ENCODE data around the gene WWOX. TPM values are rescaled to one million over a fixed set of nuclear protein-coding genes. Genes with fewer than 3 reads are reported as not detected.

The WWOX gene
- total RNA-seq, 6 donors from 2014 or later = 18.7 to 167 (median 31.0) TPM

DNA sequence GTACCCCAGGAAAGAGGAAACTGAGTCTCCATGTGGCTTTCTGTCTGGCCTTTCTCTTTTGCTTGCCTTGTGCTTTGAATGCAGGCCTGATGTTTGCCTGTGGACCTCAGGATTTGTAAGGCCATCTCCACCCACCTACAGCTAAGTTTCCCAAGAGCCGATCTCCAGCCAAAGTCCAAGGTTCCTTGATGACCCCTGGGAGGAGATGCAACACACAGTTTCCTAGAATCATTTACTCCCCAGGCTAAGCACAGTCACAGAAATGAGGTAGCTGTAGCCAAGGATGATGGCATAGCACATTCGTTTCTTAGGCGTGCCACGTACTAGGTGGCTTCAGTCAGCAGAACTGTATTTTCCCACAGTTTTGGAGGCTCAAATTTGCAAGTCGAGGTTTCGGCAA is 905.6 kb downstream of the WWOX start:
- Histone ChIP-seq H3K27ac (no peak overlapping the region), H3K27me3 (no peaks in the 10 kb centered on the region), H3K4me1 (no peaks in the 10 kb centered on the region), H3K36me3 (no peaks in the 10 kb centered on the region), H3K9me3 (no peaks in the 10 kb centered on the region), H3K4me3 (no peak overlapping the region)
- 93 to 98% methylated on average over 6 of the region's 6 CpGs for WGBS, 2 donors
- DNase-seq (no peak), ATAC-seq (ENCODE audit: low FRiP score in 2 of 2) (no peak)
- no peak for TF ChIP-seq POLR2A (IDR thresholded peaks at IDR 0.05)
- no peak for TF ChIP-seq EP300 (IDR thresholded peaks at IDR 0.05)
- no peak for TF ChIP-seq POLR2AphosphoS5 (IDR thresholded peaks at IDR 0.05)
- TF ChIP-seq, protein P1, sequence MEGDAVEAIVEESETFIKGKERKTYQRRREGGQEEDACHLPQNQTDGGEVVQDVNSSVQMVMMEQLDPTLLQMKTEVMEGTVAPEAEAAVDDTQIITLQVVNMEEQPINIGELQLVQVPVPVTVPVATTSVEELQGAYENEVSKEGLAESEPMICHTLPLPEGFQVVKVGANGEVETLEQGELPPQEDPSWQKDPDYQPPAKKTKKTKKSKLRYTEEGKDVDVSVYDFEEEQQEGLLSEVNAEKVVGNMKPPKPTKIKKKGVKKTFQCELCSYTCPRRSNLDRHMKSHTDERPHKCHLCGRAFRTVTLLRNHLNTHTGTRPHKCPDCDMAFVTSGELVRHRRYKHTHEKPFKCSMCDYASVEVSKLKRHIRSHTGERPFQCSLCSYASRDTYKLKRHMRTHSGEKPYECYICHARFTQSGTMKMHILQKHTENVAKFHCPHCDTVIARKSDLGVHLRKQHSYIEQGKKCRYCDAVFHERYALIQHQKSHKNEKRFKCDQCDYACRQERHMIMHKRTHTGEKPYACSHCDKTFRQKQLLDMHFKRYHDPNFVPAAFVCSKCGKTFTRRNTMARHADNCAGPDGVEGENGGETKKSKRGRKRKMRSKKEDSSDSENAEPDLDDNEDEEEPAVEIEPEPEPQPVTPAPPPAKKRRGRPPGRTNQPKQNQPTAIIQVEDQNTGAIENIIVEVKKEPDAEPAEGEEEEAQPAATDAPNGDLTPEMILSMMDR (IDR thresholded peaks at IDR 0.05) = no peak

DNA sequence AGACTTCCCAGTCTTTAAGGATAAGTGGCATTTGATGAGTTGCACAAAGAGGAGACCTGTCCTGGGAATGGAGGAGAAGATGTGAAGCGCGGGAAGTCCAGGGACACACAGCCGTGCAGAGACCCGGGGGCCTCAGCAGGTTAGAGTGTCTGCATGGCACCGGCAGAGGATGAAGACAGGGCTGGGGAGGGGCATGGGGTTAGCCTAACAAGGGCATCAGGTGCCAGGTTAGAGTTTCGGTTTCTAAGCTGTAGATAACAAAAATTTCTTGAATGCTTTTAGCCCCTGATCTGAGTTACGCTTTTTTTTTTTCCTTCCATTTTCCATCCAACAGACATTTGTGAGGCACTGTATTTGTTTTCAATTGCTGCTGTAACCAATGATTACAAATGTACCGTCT is 906.8 kb downstream of the WWOX start:
- H3K4me3 ChIP-seq = no peak overlapping the region
- ATAC-seq (ENCODE audit: low FRiP score in 2 of 2) = no peak
- TF ChIP-seq POLR2AphosphoS5 (IDR thresholded peaks at IDR 0.05) (no peak), POLR2A (IDR thresholded peaks at IDR 0.05) (no peak), EP300 (IDR thresholded peaks at IDR 0.05) (no peak)
- TF ChIP-seq, protein P1 (IDR thresholded peaks at IDR 0.05) = no peak
- H3K4me1 ChIP-seq = no peaks in the 10 kb centered on the region
- H3K27me3 ChIP-seq = no peaks in the 10 kb centered on the region
- whole genome bisulfite sequencing, 2 donors = 94 to 96% methylated on average over 8 of the region's 8 CpGs
- no peaks in the 10 kb centered on the region for H3K9me3 ChIP-seq
- H3K36me3 ChIP-seq = no peaks in the 10 kb centered on the region
- no peak for DNase-seq
- H3K27ac ChIP-seq = no peak overlapping the region

DNA sequence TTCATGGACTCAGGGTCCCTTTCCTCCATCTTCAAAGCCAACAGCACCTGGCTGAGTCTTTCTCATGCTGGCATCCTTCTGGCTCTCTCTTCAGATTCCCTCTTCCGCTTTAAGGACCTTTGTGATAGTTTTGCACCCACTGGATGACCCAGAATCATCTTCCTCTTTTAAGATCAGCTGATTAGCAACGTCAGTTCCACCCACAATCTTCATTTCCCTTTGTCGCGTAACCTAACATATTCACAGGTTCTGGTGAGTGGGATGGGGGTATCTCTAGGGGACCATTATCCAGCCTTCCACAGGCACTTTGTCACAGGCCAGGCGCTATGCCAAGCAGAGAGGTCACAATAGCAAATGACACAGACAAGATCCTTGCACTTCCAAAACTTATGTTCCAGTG is 907.3 kb downstream of the WWOX start:
- Histone ChIP-seq H3K27me3 (no peaks in the 10 kb centered on the region), H3K4me3 (no peak overlapping the region), H3K4me1 (no peaks in the 10 kb centered on the region), H3K36me3 (no peaks in the 10 kb centered on the region), H3K9me3 (no peaks in the 10 kb centered on the region), H3K27ac (no peak overlapping the region)
- 52 to 53% methylated on average over 5 of the region's 5 CpGs for WGBS, 2 donors
- ATAC-seq (ENCODE audit: low FRiP score in 2 of 2) (peak in 1 of 2 donors; percentile 39), DNase-seq (no peak)
- TF ChIP-seq, protein P1 (IDR thresholded peaks at IDR 0.05) = no peak
- TF ChIP-seq POLR2AphosphoS5 (IDR thresholded peaks at IDR 0.05) = no peak
- no peak for TF ChIP-seq POLR2A (IDR thresholded peaks at IDR 0.05)

DNA sequence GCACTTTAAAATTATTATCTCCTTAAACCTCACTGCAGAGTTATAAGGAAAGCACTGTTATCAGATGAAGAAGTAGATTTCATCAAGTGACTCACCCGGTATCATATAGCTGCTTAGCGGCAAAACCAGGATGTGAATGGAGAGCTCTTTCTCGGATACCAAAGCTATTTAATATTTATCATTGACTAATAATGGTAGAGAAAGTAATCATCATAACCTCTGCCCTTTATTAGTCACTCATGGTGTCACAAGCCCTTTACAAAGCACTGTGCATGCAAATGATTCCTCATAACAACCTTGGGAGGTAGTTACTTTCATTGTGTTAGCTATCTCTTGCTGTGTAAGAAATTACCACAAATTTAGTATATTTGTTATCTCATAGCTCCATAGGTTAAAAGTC is 908.2 kb downstream of the WWOX start:
- TF ChIP-seq, protein P1 (IDR thresholded peaks at IDR 0.05) = no peak
- TF ChIP-seq POLR2AphosphoS5 (IDR thresholded peaks at IDR 0.05) (no peak), POLR2A (IDR thresholded peaks at IDR 0.05) (no peak), EP300 (IDR thresholded peaks at IDR 0.05) (no peak)
- Histone ChIP-seq H3K4me1 (no peaks in the 10 kb centered on the region), H3K27me3 (no peaks in the 10 kb centered on the region), H3K9me3 (no peaks in the 10 kb centered on the region), H3K27ac (no peak overlapping the region), H3K36me3 (no peaks in the 10 kb centered on the region), H3K4me3 (no peak overlapping the region)
- ATAC-seq (ENCODE audit: low FRiP score in 2 of 2) (no peak), DNase-seq (no peak)
- WGBS, 2 donors = 71 to 85% methylated on average over 3 of the region's 3 CpGs

DNA sequence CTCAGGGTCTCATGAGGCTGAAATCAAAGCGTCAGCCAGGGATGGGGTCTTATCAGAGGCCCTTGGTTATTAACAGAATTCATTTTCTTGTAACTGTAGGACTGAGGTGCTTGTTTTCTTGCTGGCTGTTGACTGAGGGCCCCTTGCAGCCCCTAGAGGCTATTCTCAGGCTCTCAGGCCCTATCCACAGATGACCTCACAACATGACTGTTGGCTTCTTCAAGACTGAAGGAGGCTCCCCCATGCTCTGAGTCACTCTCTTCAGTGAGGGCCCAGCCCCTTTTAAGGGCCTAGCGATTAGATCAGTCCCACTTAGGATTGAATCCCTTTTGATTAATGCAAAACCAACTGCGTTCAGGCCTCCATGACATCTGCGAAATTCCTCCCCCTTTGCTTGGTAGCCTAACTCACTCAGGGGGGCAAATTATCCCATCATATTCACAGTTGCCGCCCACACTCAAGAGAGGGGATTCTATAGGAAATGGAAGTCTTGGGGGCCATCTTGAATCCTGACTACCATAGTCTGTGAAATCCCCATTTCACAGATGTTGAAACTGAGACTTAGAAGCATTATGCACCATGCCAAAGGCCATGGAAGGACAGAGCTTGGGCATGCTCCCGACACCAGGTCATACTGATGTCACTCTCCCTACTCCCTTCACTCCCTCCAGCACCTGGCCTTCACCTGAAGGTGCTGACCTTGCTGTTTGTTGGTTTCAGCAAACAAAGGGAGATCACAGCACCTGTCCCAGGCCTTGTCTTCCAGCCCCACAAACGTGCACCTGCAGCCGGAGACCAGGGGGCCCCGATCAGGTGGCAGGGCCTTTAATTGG is 908.8 kb downstream of the WWOX start:
- Histone ChIP-seq H3K9me3 (no peaks in the 10 kb centered on the region), H3K36me3 (no peaks in the 10 kb centered on the region), H3K27ac (no peak overlapping the region), H3K4me3 (no peak overlapping the region), H3K27me3 (no peaks in the 10 kb centered on the region), H3K4me1 (no peaks in the 10 kb centered on the region)
- ATAC-seq (ENCODE audit: low FRiP score in 2 of 2) = peak in 1 of 2 donors; percentile 63
- WGBS, 2 donors = 95 to 97% methylated on average over 8 to 9 of the region's 9 CpGs
- TF ChIP-seq POLR2AphosphoS5 (IDR thresholded peaks at IDR 0.05) = no peak
- TF ChIP-seq POLR2A (IDR thresholded peaks at IDR 0.05) = no peak
- TF ChIP-seq EP300 (IDR thresholded peaks at IDR 0.05) = no peak
- TF ChIP-seq, protein P1 (IDR thresholded peaks at IDR 0.05) = no peak
- DNase-seq = no peak
